Keratinocyte (primary cell): ENCODE results near the gene SENP7. TPM values are rescaled to one million over a fixed set of nuclear protein-coding genes. Genes with fewer than 3 reads are reported as not detected.

Experiments
- DNase-seq: peaks from one replicate; pipeline ENCODE4 v3.0.0-alpha.2; 2011; ENCODE audit warnings: low read depth, missing footprints, low spot score
- FAIRE-seq: peaks from 2 replicates; lab custom pipeline; 2011; peaks lifted over from hg19 to GRCh38; lab: Jason Lieb, UNC
- H2AFZ ChIP-seq: 2 replicates; pipeline ENCODE4 v1.6.0; 2012; ENCODE audit warnings: low read length, control low read depth, inconsistent platforms; ENCODE audit not compliant: control insufficient read depth
- H3K27ac ChIP-seq: 2 replicates; pipeline ENCODE4 v1.5.1; 2011; ENCODE audit warnings: low read length; ENCODE audit not compliant: control insufficient read depth, insufficient read depth
- H3K27me3 ChIP-seq: 3 replicates; pipeline ENCODE4 v1.6.0; 2011; ENCODE audit warnings: low read length; ENCODE audit not compliant: control insufficient read depth, insufficient read depth; ENCODE audit errors: extremely low read depth
- H3K36me3 ChIP-seq, 2 experiments: 2 replicates in 1 of 2; 3 replicates in 1 of 2; pipeline ENCODE4 v1.5.1; 2011; ENCODE audit warnings: low read length in 2 of 2, mild to moderate bottlenecking in 1 of 2; ENCODE audit not compliant: control insufficient read depth in 2 of 2, insufficient read depth in 2 of 2; ENCODE audit errors: extremely low read depth in 1 of 2
- H3K4me1 ChIP-seq: 3 replicates; pipeline ENCODE4 v1.5.1; 2011; ENCODE audit warnings: low read length; ENCODE audit not compliant: control insufficient read depth, insufficient read depth; ENCODE audit errors: extremely low read depth
- H3K4me2 ChIP-seq: 3 replicates; pipeline ENCODE4 v1.6.0; 2011; ENCODE audit warnings: low read depth, low read length; ENCODE audit not compliant: control insufficient read depth, insufficient read depth; ENCODE audit errors: extremely low read depth
- H3K4me3 ChIP-seq, 3 experiments: fragments of 200-600 bp in 1 of 3; sonication (generic) in 1 of 3; 2 replicates in 2 of 3; 3 replicates in 1 of 3; pipeline ENCODE4 v1.5.1; 2011 to 2016; ENCODE audit warnings: low read length in 3 of 3, mild to moderate bottlenecking in 3 of 3, control low read depth in 2 of 3, inconsistent platforms in 1 of 3, low read depth in 1 of 3, mixed read lengths in 1 of 3, mixed run types in 1 of 3, moderate library complexity in 1 of 3; ENCODE audit not compliant: control insufficient read depth in 2 of 3, insufficient read depth in 2 of 3; ENCODE audit errors: extremely low read depth in 1 of 3
- H3K79me2 ChIP-seq: 2 replicates; pipeline ENCODE4 v1.6.0; 2012; ENCODE audit warnings: low read length; ENCODE audit not compliant: control insufficient read depth, insufficient read depth
- H3K9ac ChIP-seq: 3 replicates; pipeline ENCODE4 v1.6.0; 2011; ENCODE audit warnings: low read length; ENCODE audit not compliant: control insufficient read depth, insufficient read depth; ENCODE audit errors: extremely low read depth
- H3K9me1 ChIP-seq: 3 replicates; pipeline ENCODE4 v1.6.0; 2011; ENCODE audit warnings: low read length; ENCODE audit not compliant: control insufficient read depth, insufficient read depth; ENCODE audit errors: extremely low read depth
- H3K9me3 ChIP-seq: 2 replicates; pipeline ENCODE4 v1.5.1; 2012; ENCODE audit warnings: low read depth, low read length; ENCODE audit not compliant: control insufficient read depth
- H4K20me1 ChIP-seq: 3 replicates; pipeline ENCODE4 v1.6.0; 2011; ENCODE audit warnings: low read length; ENCODE audit not compliant: control insufficient read depth, insufficient read depth; ENCODE audit errors: extremely low read depth
- EZH2 ChIP-seq: IDR thresholded peaks from one replicate; pipeline ENCODE4 v1.6.1; 2012; ENCODE audit warnings: inconsistent platforms, mild to moderate bottlenecking, low read length, moderate library complexity
- dilution Hi-C: fragments of 300-500 bp; cut with MboI; formaldehyde crosslinking; loops from one replicate; pipeline ENCODE4 v1.7.0; 2020; ENCODE audit warnings: low sequenced_read_pairs; ENCODE audit not compliant: extremely low pct_ligation_motif_present
- polyA plus RNA-seq, 5 experiments: library from polyadenylated mRNA; depleted of rRNA in 3 of 5; stranded (reverse) in 3 of 5; stranded (forward) in 1 of 5; unstranded in 1 of 5; fragments of >200 nt; gene quantifications; 1 replicate in 1 of 5; 2 replicates in 3 of 5; 3 replicates in 1 of 5; pipeline versions ENCODE4 v1.2.1 to v1.2.3, GENCODE V29; 2011 to 2012; ENCODE audit warnings: missing spikeins in 2 of 5, low read depth in 1 of 5, low replicate concordance in 1 of 5
- TF ChIP-seq, protein P1 (sequence below), 3 experiments: IDR thresholded peaks in 1 of 3; conservative IDR thresholded peaks in 1 of 3; optimal IDR thresholded peaks in 1 of 3; 2 replicates in 2 of 3; 3 replicates in 1 of 3; pipeline versions ENCODE3 to v1.5.1; 2011; ENCODE audit warnings: low read length in 3 of 3, mild to moderate bottlenecking in 3 of 3, moderate library complexity in 2 of 3, control low read depth in 1 of 3, inconsistent platforms in 1 of 3; ENCODE audit not compliant: insufficient read depth in 2 of 3; ENCODE audit errors: extremely low read depth in 1 of 3

The SENP7 gene
- polyA plus RNA-seq, 1 donor (not counting 4 experiments of a cell fraction or from before 2014, with no cell fraction given) = 7.4 TPM

DNA sequence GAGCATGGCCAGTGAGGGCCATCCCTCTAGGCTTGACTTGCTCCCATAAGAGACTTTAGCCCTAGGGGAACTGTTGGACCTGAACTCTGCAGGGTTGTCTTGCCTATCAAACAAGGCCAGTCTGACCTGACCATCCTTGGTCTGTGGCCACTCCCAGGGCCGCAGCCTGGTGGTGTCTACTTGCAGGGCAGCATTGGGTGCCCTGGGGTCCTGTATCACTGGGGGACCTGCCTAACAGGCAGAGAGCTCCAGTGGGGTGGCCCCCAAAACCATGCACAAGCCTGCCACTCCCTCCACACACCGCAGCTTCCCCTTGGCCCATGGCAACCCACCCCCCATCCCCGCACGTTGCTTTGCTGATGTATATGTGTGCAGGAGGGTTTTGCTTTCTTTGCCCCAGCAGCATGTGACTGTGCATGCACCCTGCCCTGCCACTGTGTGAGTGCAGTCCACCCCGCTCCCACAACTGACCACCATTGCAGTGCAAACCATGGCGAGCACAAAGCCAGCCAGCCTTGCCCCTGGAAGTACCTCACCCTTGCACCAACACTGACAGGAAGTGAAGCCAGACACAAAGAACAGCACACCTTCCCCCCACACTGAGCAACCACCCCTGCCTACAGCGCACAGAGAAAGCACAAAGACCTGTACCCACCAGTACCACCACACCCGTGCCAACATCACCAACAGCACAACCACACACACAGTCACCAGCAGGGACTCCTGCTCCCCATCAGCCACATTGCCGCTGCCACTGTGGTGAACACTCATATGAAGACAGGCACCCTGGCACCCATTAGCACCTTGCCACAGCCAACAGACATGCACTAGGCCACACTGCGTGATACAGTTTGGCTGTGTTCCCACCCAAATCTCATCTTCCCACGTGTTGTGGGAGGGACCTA is 88.8 kb downstream of the SENP7 start:
- Histone ChIP-seq H3K4me1 (no peaks in the 10 kb centered on the region), H3K27ac (no peak overlapping the region), H3K4me3 (no peak overlapping the region), H3K27me3 (no peaks in the 10 kb centered on the region), H3K79me2 (no peaks in the 10 kb centered on the region), H3K9ac (no peak overlapping the region), H3K36me3 (no peaks in the 10 kb centered on the region), H3K4me2 (no peak overlapping the region), H2AFZ (no peak overlapping the region), H3K9me1 (no peaks in the 10 kb centered on the region), H4K20me1 (peaks cover 2% of the 10 kb centered on the region), H3K9me3 (no peaks in the 10 kb centered on the region)
- DNase-seq = no peak
- TF ChIP-seq, protein P1, sequence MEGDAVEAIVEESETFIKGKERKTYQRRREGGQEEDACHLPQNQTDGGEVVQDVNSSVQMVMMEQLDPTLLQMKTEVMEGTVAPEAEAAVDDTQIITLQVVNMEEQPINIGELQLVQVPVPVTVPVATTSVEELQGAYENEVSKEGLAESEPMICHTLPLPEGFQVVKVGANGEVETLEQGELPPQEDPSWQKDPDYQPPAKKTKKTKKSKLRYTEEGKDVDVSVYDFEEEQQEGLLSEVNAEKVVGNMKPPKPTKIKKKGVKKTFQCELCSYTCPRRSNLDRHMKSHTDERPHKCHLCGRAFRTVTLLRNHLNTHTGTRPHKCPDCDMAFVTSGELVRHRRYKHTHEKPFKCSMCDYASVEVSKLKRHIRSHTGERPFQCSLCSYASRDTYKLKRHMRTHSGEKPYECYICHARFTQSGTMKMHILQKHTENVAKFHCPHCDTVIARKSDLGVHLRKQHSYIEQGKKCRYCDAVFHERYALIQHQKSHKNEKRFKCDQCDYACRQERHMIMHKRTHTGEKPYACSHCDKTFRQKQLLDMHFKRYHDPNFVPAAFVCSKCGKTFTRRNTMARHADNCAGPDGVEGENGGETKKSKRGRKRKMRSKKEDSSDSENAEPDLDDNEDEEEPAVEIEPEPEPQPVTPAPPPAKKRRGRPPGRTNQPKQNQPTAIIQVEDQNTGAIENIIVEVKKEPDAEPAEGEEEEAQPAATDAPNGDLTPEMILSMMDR (optimal IDR thresholded peaks at IDR 0.05 in 1 of 3, IDR thresholded peaks at IDR 0.05 in 1 of 3, conservative IDR thresholded peaks at IDR 0.05 in 1 of 3; ENCODE audit: extremely low read depth in 1 of 3, insufficient read depth in 2 of 3, low read length in 3 of 3) = no peak
- TF ChIP-seq EZH2 = no peak
- dilution Hi-C loops = no loop called here
- FAIRE-seq = no peak

DNA sequence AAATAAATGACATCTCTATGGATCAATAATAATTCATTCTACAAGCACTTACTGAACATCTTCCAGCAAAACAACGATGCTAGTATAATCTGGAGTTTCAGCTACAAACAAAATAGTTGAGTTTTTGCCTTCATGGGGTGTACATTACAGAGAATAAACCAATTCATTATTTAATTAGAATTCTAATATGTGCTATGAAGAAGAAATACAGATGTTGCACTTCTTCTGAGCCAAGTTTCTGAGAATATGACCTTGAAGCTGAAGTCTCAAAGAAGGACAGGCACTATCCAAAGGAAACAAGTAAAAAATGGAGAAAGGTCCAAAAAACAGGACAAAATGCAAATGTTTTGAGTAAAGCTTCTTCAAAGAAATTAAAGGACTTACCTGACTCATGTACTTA is 94.2 kb downstream of the SENP7 start:
- dilution Hi-C loops = no loop called here
- no peaks in the 10 kb centered on the region for H3K36me3 ChIP-seq
- FAIRE-seq (no peak), DNase-seq (no peak)
- no peaks in the 10 kb centered on the region for H4K20me1 ChIP-seq
- no peak overlapping the region for H2AFZ ChIP-seq
- no peak overlapping the region for H3K4me2 ChIP-seq
- no peaks in the 10 kb centered on the region for H3K79me2 ChIP-seq
- H3K9me3 ChIP-seq = no peaks in the 10 kb centered on the region
- TF ChIP-seq EZH2 = no peak
- no peak overlapping the region for H3K4me3 ChIP-seq
- H3K9ac ChIP-seq = no peak overlapping the region
- no peaks in the 10 kb centered on the region for H3K9me1 ChIP-seq
- no peak overlapping the region for H3K27ac ChIP-seq
- no peaks in the 10 kb centered on the region for H3K4me1 ChIP-seq
- H3K27me3 ChIP-seq = no peaks in the 10 kb centered on the region
